Uterus (tissue), 4 donors: Measurements from ENCODE around the gene UBE2U. TPM values are rescaled to one million over a fixed set of nuclear protein-coding genes. Genes with fewer than 3 reads are reported as not detected.
"Not testable (repeated sequence)": the region's sequence is repeated elsewhere in the genome, so short reads cannot be mapped to it uniquely, and the experiment has no call there.

Experiments used
- DNase-seq, 2 donors: peaks; one replicate each; pipeline ENCODE4 v3.0.0-alpha.2; 2019 to 2020
- H3K27ac ChIP-seq, 2 donors: fragments of 200-600 bp; sonication (generic); 1 replicate in 1 of 2; 2 replicates in 1 of 2; pipeline ENCODE4 v1.5.1; 2016 to 2018
- H3K27me3 ChIP-seq, 2 donors: fragments of 200-600 bp; sonication (generic); one replicate each; pipeline ENCODE4 v1.5.1; 2018 to 2019; ENCODE audit warnings: control low read depth in 1 of 2
- H3K36me3 ChIP-seq, 2 donors: fragments of 200-600 bp; sonication (generic); one replicate each; pipeline ENCODE4 v1.5.1; 2019; ENCODE audit warnings: control low read depth in 1 of 2
- H3K4me1 ChIP-seq, 2 donors: fragments of 200-600 bp; sonication (generic); one replicate each; pipeline ENCODE4 v1.5.1; 2018 to 2019; ENCODE audit warnings: control low read depth in 1 of 2
- H3K4me3 ChIP-seq, 2 donors: fragments of 200-600 bp; sonication (generic); 1 replicate in 1 of 2; 2 replicates in 1 of 2; pipeline ENCODE4 v1.5.1; 2018 to 2019; ENCODE audit warnings: mild to moderate bottlenecking in 1 of 2
- H3K9me3 ChIP-seq, 2 donors: fragments of 200-600 bp; sonication (generic); one replicate each; pipeline ENCODE4 v1.5.1; 2019; ENCODE audit warnings: control low read depth in 1 of 2
- CTCF ChIP-seq, 4 experiments: fragments of 200-600 bp in 2 of 4; fragments of 450-650 bp in 2 of 4; sonication (generic) in 2 of 4; IDR thresholded peaks; one replicate each; pipeline ENCODE4 v1.5.1; 2016 to 2019; ENCODE audit warnings: antibody characterized with exemption in 4 of 4, mild to moderate bottlenecking in 2 of 4, moderate library complexity in 1 of 4
- POLR2A ChIP-seq, 2 donors: fragments of 450-650 bp; IDR thresholded peaks; one replicate each; pipeline ENCODE4 v1.6.1; 2016; ENCODE audit warnings: antibody characterized with exemption in 2 of 2, mild to moderate bottlenecking in 1 of 2, moderate library complexity in 1 of 2
- intact Hi-C: fragments of 100-400 bp; cut with DNase I; formaldehyde crosslinking; loops from one replicate; pipeline ENCODE4 v1.15.1; 2023; ENCODE audit warnings: low total_unique reads
- total RNA-seq, 4 donors: library from RNA; depleted of rRNA in 3 of 4; stranded (reverse); fragments of >200 nt in 3 of 4; gene quantifications; one replicate each; pipeline versions ENCODE4 v1.1.0 to v1.2.4, GENCODE V29; 2014 to 2023
- donor health status: DM: yes; HTN: yes; CAD: no.

Gene UBE2U
- total RNA-seq, 4 donors from 2014 or later, result not detected

GRCh38 chr1:64235181-64235580 is 31.8 kb downstream of the UBE2U start:
- no peak for DNase-seq
- no peak for TF ChIP-seq CTCF (IDR thresholded peaks at IDR 0.05)
- no peak for TF ChIP-seq POLR2A (IDR thresholded peaks at IDR 0.05)
- no peak overlapping the region for H3K4me3 ChIP-seq
- intact Hi-C loops, result no loop called here
- no peaks in the 10 kb centered on the region for H3K9me3 ChIP-seq
- no peak overlapping the region for H3K27ac ChIP-seq
- no peaks in the 10 kb centered on the region for H3K36me3 ChIP-seq
- H3K27me3 ChIP-seq, result no peaks in the 10 kb centered on the region
- H3K4me1 ChIP-seq, result no peaks in the 10 kb centered on the region

GRCh38 chr1:64235910-64236309 is 32.5 kb downstream of the UBE2U start:
- intact Hi-C loops, result no loop called here
- no peak overlapping the region for H3K4me3 ChIP-seq
- no peaks in the 10 kb centered on the region for H3K4me1 ChIP-seq
- no peak for DNase-seq
- H3K36me3 ChIP-seq, result no peaks in the 10 kb centered on the region
- no peak overlapping the region for H3K27ac ChIP-seq
- H3K27me3 ChIP-seq, result no peaks in the 10 kb centered on the region
- H3K9me3 ChIP-seq, result no peaks in the 10 kb centered on the region
- TF ChIP-seq POLR2A (IDR thresholded peaks at IDR 0.05) (no peak), CTCF (IDR thresholded peaks at IDR 0.05) (no peak)

GRCh38 chr1:64236541-64236954 is 33.1 kb downstream of the UBE2U start:
- Histone ChIP-seq H3K4me3 (no peak overlapping the region), H3K27me3 (no peaks in the 10 kb centered on the region), H3K36me3 (no peaks in the 10 kb centered on the region), H3K9me3 (no peaks in the 10 kb centered on the region), H3K27ac (no peak overlapping the region), H3K4me1 (no peaks in the 10 kb centered on the region)
- intact Hi-C loops, result no loop called here
- no peak for DNase-seq
- no peak for TF ChIP-seq POLR2A (IDR thresholded peaks at IDR 0.05)
- TF ChIP-seq CTCF (IDR thresholded peaks at IDR 0.05), result no peak

- H3K9me3 ChIP-seq, H3K4me1 ChIP-seq, DNase-seq, H3K4me3 ChIP-seq, H3K36me3 ChIP-seq, intact Hi-C loops, H3K27ac ChIP-seq, H3K27me3 ChIP-seq: not testable (repeated sequence)
These were observed 36.1 kb downstream of the UBE2U start for GRCh38 chr1:64239519-64239918.

GRCh38 chr1:64240206-64240605 is 36.8 kb downstream of the UBE2U start:
- H3K36me3 ChIP-seq, result no peaks in the 10 kb centered on the region
- H3K4me1 ChIP-seq, result no peaks in the 10 kb centered on the region
- DNase-seq, result no peak
- H3K9me3 ChIP-seq, result no peaks in the 10 kb centered on the region
- intact Hi-C loops, result no loop called here
- TF ChIP-seq CTCF (IDR thresholded peaks at IDR 0.05), result no peak
- TF ChIP-seq POLR2A (IDR thresholded peaks at IDR 0.05), result no peak
- H3K27ac ChIP-seq, result no peak overlapping the region
- no peaks in the 10 kb centered on the region for H3K27me3 ChIP-seq
- no peak overlapping the region for H3K4me3 ChIP-seq

- H3K27ac ChIP-seq, result no peak overlapping the region
- no peak for DNase-seq
- no peak overlapping the region for H3K4me3 ChIP-seq
- no peaks in the 10 kb centered on the region for H3K4me1 ChIP-seq
- no peaks in the 10 kb centered on the region for H3K27me3 ChIP-seq
- no peaks in the 10 kb centered on the region for H3K36me3 ChIP-seq
- no peaks in the 10 kb centered on the region for H3K9me3 ChIP-seq
- intact Hi-C loops, result no loop called here
- no peak for TF ChIP-seq POLR2A (IDR thresholded peaks at IDR 0.05)
- TF ChIP-seq CTCF (IDR thresholded peaks at IDR 0.05), result no peak
These were observed 37.6 kb downstream of the UBE2U start for GRCh38 chr1:64241069-64241468.
